HG03460 (cell line): ENCODE results near the gene ARL5C.
"Not testable (repeated sequence)": the region's sequence is repeated elsewhere in the genome, so short reads cannot be mapped to it uniquely, and the experiment has no call there.

Experiments used
- ATAC-seq: cut with Tn5 transposase; IDR thresholded peaks from one replicate; pipeline ENCODE4 v1.9.1; 2021; ENCODE audit not compliant: unreplicated experiment

The ARL5C gene

GRCh38 chr17:39168503-39168902 lies 2.5 kb upstream of the ARL5C start:
- not testable (repeated sequence) for ATAC-seq

GRCh38 chr17:39167476-39167875 lies 1.5 kb upstream of the ARL5C start:
- no peak for ATAC-seq

GRCh38 chr17:39166437-39167335 lies 725 bp upstream of the ARL5C start:
- no peak for ATAC-seq

- no peak for ATAC-seq
Measured at GRCh38 chr17:39165178-39165840, 652 bp downstream of the ARL5C start.

GRCh38 chr17:39164675-39165143 lies 1.3 kb downstream of the ARL5C start:
- ATAC-seq, result peak; percentile 83

- ATAC-seq, result no peak
Measured at GRCh38 chr17:39161962-39162361, 4.0 kb downstream of the ARL5C start.

GRCh38 chr17:39158623-39159022 lies 7.3 kb downstream of the ARL5C start:
- ATAC-seq, result no peak

- ATAC-seq, result no peak
Measured at GRCh38 chr17:39156491-39156890, 9.5 kb downstream of the ARL5C start.

- no peak for ATAC-seq
Measured at GRCh38 chr17:39155654-39156053, 10.3 kb downstream of the ARL5C start.

- no peak for ATAC-seq
Measured at GRCh38 chr17:39153599-39154051, 12.3 kb downstream of the ARL5C start.

GRCh38 chr17:39151943-39152818 lies 13.8 kb downstream of the ARL5C start:
- ATAC-seq, result no peak

- ATAC-seq, result no peak
Measured at GRCh38 chr17:39151150-39151942, 14.6 kb downstream of the ARL5C start, which contains the start of gene PLXDC1. Gene PLXDC1 (minus strand): TSS chr17:39151637. CDS start chr17:39151437, 200 bp downstream.

GRCh38 chr17:39150795-39151149 lies 15.2 kb downstream of the ARL5C start:
- no peak for ATAC-seq

GRCh38 chr17:39150104-39150634 lies 15.8 kb downstream of the ARL5C start:
- ATAC-seq, result no peak

GRCh38 chr17:39147221-39148185 lies 18.5 kb downstream of the ARL5C start:
- no peak for ATAC-seq

- ATAC-seq, result no peak
Measured at GRCh38 chr17:39146273-39146672, 19.7 kb downstream of the ARL5C start.

- ATAC-seq, result no peak
Measured at GRCh38 chr17:39145143-39145542, 20.8 kb downstream of the ARL5C start.

GRCh38 chr17:39144416-39144840 lies 21.5 kb downstream of the ARL5C start:
- no peak for ATAC-seq
